ENCODE measurements around the gene MADD. TPM values are rescaled to one million over a fixed set of nuclear protein-coding genes. Genes with fewer than 3 reads are reported as not detected.

MADD gene
- total RNA-seq, 1 experiment from 2014 or later: 41.0 TPM

GRCh38 chr11:47340010-47340409, 70.1 kb downstream of the MADD start:
- H3K27me3 ChIP-seq (ENCODE audit: insufficient read depth, low read length): no peaks in the 10 kb centered on the region
- H3K18ac ChIP-seq (ENCODE audit: insufficient read length, low read depth, low read length): no peak overlapping the region
- no peaks in the 10 kb centered on the region for H3K4me1 ChIP-seq (ENCODE audit: insufficient read depth, low read length)
- no peak for DNase-seq
- H3T11ph ChIP-seq (ENCODE audit: low read length): no peak overlapping the region
- Mint-ChIP-seq H3K27me3 (ENCODE audit: low read depth) (peaks cover 4% of the 10 kb centered on the region; the same call in 1 of the 2 replicates), H3K9me3 (no peaks in the 10 kb centered on the region; a peak in 1 of 5 replicates), H3K4me1 (peaks cover 0 to 1% of the 10 kb centered on the region in 2 experiments; a peak in 2 of 4 replicates), H3K27ac (peak overlapping the region in 1 of 3 experiments; percentile 50; a peak in 2 of 7 replicates), H3K4me3 (peak overlapping the region in 1 of 2 experiments; percentile 46; a peak in 1 of 5 replicates), H3K36me3 (ENCODE audit: insufficient read depth in 1 of 3, low read depth in 3 of 3) (no peaks in the 10 kb centered on the region; a peak in 1 of 7 replicates)
- no peak overlapping the region for H4K91ac ChIP-seq (ENCODE audit: insufficient read length, low read depth, low read length)
- H3K9me3 ChIP-seq (ENCODE audit: control insufficient read depth, low read depth, low read length): no peaks in the 10 kb centered on the region
- no peaks in the 10 kb centered on the region for H3K79me1 ChIP-seq (ENCODE audit: insufficient read depth, low read depth, low read length, poor library complexity, severe bottlenecking)
- H3K79me2 ChIP-seq (ENCODE audit: insufficient read depth, low read length): no peaks in the 10 kb centered on the region
- H2AFZ ChIP-seq (ENCODE audit: low read length): no peak overlapping the region
- no peak overlapping the region for H4K5ac ChIP-seq (ENCODE audit: insufficient read length, low read depth, low read length)
- no peak overlapping the region for H2BK15ac ChIP-seq (ENCODE audit: low read depth, low read length)
- H3K56ac ChIP-seq (ENCODE audit: insufficient read length, low read depth, low read length): no peak overlapping the region
- no peak overlapping the region for H4K8ac ChIP-seq (replicated peaks; ENCODE audit: insufficient read length, low read depth, low read length)
- H3K14ac ChIP-seq (ENCODE audit: insufficient read depth, low read length): no peak overlapping the region
- no peak for TF ChIP-seq CTCF (conservative IDR thresholded peaks at IDR 0.05)
- no peak overlapping the region for H3K4me2 ChIP-seq (ENCODE audit: insufficient read depth, insufficient read length, low read length)
- H3K27ac ChIP-seq (ENCODE audit: insufficient read length, low read depth, low read length): no peak overlapping the region
- H2BK12ac ChIP-seq (ENCODE audit: insufficient read length, low read depth, low read length): no peak overlapping the region
- no peak overlapping the region for H3K4ac ChIP-seq (ENCODE audit: low read depth, low read length)
- H3K9ac ChIP-seq (ENCODE audit: extremely low read depth, insufficient read length, low read length): no peak overlapping the region
- no CpG with 5 or more reads among the region's 9 CpGs for WGBS (ENCODE audit: extremely low coverage, insufficient read length, low lambda C conversion rate)
- no peaks in the 10 kb centered on the region for H3K23me2 ChIP-seq (ENCODE audit: insufficient read length, low read depth, low read length, poor library complexity, severe bottlenecking)
- H2BK120ac ChIP-seq (ENCODE audit: low read depth, low read length, poor library complexity, severe bottlenecking): no peak overlapping the region
- H2BK20ac ChIP-seq (ENCODE audit: low read depth, low read length, poor library complexity, severe bottlenecking): no peak overlapping the region
- no peak overlapping the region for H3K23ac ChIP-seq (ENCODE audit: insufficient read length, low read depth, low read length)
- H2AK5ac ChIP-seq (ENCODE audit: insufficient read length, low read length): no peak overlapping the region
- H4K20me1 ChIP-seq (ENCODE audit: control insufficient read depth, insufficient read depth, insufficient read length): no peaks in the 10 kb centered on the region
- H2BK5ac ChIP-seq (ENCODE audit: insufficient read length, low read length): no peak overlapping the region
